DMS 273 (cell line): ENCODE results near the gene POLR3A.
"Not testable (repeated sequence)": the region's sequence is repeated elsewhere in the genome, so short reads cannot be mapped to it uniquely, and the experiment has no call there.

Experiments used
- DNase-seq: peaks from one replicate; lab custom pipeline; 2025; ENCODE audit not compliant: unreplicated experiment; lab: John Stamatoyannopoulos, UW

Gene POLR3A

DNA sequence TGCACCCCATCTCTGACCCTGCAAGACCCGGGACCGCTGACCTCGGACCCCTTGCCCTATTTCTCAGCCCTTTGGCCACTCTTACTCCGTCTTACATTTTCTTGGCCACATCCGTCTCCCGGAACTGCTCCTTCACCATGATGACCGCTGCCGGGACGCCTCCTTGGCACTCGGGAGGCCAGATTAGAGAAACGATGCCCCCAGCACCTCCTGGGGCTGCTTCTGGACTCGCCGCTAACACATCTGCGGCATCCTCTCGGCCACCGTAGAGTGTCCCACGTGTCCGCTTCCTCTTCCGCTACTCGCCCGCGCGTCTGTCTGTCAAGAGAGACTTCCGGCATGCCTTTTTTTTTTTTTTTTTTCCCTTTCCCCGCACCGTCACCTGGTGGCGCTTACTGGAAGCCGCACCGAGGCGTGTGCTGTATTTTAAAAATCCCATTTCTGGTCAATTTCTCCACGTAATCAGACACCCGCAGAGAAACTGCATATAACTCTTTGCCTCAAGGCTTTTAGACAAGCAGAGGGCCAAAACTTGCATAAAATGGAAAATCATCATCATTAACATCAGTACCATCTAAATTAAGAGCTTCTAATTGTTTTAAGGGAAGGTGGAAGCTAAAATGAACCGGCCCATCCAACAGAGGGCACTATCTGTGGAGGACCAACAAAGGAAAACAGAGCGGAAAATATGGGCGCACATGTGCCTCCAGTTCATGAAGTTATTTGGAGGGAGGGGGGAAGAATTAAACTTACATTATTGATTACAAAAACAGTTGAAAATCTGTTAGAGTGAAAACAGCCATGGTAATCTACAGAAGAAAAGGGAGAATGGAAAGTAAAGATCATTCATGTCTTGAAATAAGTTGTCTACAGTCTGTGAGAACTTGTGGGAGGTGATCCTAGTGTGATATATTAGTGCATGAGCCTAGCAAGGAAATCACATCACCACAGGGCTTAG lies at the start of gene POLR3A:
POLR3A (minus strand) TSS at position 247 of the 958 bp plus-strand sequence; CDS start at position 139, 108 bp downstream.
- peak; percentile 96 for DNase-seq

DNA sequence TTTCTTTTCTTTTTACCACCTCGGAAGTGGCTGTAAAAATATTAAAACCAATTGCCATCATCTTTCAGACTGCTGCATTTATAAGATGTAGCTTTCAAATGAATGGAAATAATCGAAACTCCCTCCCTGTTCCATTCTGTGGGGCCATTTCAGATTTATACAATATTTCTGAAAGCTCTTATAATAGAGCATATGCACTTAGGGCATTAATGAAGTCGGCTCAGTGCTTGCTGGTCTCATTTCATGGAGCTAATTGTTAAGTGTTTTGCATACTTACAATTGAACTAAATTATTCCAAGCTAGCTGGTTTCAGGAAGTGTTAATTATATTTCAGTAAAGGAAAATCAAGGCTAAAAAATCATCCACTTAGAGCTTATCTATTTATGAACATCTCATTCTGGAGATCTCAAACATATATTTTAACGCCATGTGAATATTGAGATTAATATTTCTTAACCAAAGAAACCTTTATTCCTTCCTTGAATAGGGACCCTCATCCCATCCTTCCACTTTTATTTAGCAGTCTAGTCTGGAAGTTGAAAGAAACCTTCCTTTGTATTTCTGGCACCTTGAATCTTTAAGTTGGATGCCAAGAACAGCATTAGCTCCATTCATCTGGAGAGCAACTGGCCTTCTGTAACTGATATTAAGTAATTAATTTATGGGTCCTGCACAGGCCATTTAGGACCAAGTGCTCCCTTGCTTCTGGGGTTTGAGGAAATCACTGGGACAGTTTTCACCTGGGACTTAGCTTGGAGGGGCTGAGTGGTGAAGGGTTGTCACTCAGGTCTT lies 49.4 kb upstream of the POLR3A start:
- no peak for DNase-seq

DNA sequence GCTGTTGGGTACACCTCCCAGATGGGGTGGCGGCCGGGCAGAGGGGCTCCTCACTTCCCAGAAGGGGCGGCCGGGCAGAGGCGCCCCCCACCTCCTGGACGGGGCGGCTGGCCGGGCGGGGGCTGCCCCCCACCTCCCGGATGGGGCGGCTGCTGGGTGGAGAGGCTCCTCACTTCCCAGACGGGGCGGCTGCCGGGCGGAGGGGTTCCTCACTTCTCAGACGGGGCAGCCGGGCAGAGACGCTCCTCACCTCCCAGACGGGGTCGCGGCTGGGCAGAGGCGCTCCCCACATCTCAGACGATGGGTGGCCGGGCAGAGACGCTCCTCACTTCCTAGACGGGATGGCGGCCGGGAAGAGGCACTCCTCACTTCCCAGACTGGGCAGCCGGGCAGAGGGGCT lies 46.5 kb upstream of the POLR3A start:
- DNase-seq, result not testable (repeated sequence)

DNA sequence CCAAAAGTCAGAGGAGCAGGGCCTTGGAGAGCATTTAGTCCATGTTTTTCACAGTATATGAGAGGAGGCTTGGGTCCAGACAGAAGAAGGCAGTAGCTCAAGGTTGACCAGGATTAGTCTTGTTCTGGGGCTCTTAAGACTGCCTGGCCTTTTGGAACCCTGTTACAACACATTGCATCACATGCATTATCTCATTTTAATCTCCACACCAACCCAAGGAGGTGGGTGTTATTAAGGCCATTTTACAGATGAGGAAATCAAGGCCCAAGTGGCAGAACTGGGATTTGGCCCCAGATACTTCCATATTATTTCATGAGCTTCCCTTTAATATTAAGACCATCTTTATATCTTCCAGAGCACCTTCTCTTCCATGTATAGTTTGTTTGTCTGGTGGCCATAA lies 43.2 kb upstream of the POLR3A start:
- no peak for DNase-seq

DNA sequence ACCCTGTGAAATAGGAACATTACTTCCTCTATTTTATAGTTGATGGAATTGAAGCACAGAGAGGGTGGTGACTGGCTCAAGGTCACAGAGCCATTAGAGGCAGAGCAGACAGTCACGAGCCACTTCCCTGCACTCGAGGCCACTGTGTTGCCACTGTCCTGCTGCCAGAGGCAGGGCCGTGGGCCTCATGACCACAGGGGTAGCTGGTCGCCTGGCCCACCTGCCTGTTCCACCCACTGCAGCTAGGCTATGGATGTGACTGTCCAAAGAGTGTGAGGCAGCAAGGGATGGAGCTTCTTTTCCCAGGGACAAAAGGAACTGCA lies 42.5 kb upstream of the POLR3A start:
- DNase-seq, result no peak

DNA sequence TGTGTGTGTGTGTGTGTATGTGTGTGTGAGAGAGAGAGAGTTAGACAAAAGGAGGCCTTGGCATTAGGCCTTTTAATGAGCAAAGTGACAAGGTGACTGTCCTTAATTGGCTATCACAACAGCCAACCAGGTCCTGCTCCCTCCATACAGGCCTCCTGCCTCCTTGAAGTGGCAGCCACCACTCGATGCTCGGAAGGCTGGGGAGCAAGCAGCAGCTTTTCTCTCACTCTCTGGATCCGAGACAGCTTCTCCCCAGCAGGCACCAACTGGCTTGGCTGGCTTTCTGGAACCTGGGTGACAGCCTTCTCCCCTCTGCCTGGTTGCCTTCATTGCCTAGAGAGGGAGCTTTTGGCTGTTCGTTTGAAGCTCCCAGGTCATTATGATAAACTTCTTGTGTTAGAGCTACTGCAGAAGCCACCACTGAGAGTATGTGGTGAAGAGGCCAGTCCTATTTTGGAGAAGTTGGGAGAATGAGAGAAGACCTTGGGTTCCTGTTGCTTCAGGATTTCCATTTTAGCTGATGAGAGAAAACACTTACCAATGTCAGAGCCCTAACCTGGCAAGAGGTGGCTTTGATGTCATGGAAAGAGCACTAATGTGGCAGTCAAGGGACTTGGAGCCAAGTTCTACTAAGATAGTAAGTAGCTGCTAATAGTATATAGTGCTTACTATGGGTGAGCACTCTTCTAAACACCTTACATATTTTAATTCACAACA lies 42.0 kb upstream of the POLR3A start:
- peak; percentile 15 for DNase-seq

DNA sequence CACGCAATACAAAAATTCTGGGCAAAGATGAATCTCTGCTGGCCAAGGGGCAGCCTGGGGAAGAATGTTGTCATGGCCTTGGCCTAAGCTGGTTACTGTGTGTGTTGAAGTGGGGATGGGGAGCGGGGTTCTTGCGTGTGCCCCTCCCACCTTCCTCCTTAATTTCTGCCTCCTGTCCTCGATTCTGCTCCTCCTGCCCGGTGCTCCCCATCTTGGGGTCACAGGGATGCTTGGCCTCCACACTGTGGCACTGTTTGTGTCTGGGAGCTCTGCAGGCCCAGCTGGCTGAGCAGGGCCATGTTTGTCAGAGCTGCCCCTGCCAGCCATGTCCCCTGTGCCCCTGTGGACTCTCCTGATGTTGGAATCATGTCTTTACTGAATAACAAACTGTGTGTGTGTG lies 41.4 kb upstream of the POLR3A start:
- no peak for DNase-seq

DNA sequence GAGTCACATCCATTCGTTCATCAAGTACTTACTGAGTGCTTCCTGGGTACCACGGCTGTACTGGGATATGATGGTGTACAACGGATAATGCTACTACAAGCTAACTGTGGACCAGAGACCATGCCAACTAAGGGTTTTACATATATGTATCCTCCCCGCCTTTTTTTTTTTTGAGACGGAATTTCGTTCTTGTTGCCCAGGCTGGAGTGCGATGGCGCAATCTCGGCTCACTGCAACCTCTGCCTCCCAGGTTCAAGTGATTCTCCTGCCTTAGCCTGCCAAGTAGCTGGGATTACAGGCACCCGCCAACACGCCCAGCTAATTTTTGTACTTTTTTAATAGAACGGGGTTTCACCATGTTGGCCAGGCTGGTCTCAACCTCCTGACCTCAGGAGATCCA lies 40.7 kb upstream of the POLR3A start:
- not testable (repeated sequence) for DNase-seq

DNA sequence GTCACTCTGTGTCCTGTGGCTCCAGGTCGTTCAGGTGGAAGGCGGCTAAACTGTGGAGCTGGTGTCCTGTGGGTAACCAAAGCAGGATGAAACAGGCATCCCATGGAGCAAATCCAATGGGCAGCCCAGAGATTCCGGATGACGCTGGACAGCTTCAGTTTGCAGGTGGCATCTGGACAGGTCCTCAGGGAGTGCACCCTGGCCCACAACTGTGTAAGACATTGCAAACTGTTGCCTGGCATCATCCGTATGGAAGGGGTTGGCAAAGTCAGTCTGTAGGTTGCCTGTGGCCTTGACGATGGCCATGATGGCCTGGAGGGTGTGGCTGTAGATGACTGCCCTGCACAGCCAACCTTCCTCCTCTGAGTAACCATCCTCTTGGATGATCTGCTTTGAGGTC lies 39.8 kb upstream of the POLR3A start:
- no peak for DNase-seq

DNA sequence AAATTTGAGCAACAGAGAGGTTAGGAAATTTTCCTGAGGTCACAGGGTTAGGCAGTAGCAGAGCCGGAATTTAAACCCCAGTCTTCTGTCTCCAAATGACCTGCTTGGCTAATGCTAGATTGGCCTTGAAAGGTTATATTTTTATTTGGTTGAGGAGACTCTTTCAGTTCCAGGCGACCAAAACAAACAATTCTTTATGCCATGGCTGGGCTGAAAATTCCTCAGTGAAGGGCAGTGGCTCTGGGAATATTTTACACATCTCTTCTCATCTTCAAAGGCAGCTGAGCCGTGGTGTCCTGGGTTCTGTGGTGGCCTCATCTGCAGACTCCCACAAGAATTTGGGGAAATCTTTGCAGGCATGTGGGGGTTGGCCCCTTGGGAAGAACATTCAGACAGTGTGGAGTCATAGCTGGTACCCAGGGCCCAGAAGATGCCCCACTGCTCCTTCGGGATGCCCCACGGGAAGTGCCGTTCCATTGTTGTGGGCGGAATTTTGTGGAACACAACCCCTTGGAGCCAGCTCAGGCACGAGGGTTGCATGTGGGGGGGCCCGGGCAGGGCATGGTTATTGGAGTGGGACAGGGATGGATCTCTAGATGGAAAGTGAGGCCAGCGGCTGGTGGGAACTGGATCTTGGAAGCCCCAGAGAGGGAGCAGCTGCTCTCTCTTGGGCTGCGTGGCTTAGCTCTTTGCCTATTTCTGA lies 37.6 kb upstream of the POLR3A start:
- DNase-seq, result no peak

DNA sequence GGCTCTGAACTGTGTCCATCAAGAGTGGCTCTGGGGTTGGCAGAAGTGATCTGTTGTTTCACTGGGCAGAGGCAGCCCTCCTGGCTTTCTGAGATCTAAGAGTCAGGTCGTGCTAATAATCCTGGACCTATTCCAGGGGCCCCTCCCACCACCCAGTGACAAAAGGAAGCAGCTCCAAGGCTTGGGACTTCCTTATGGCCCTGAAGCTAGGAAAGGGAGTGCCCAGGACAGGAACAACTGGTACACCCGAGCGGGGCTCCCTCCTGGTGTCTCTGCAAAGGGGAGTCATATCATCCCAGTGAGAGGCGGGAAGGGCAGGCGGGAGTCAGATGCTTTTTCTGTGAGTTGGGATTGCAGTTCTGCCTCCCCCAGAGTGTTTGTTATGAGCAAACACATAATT lies 36.7 kb upstream of the POLR3A start:
- peak; percentile 39 for DNase-seq

DNA sequence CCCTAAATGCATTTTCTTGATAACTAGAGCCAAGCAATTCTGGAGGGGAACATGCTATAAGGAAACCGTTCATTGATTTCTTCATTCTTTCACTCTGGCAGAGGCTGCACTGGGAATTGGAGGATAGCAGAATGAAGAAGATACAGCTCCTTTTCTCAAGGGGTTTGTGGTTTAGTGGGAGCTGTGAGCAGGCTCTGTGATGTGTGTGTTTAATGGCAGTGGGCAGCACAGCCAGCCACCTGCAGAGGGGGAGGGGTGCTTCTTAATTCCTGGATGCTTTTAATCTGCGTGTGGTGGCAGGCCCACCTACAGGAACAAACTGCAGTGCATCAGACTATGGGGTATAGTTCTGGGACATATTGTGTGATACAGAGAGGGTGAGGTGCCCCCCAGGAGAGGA lies 36.3 kb upstream of the POLR3A start:
- DNase-seq, result no peak

DNA sequence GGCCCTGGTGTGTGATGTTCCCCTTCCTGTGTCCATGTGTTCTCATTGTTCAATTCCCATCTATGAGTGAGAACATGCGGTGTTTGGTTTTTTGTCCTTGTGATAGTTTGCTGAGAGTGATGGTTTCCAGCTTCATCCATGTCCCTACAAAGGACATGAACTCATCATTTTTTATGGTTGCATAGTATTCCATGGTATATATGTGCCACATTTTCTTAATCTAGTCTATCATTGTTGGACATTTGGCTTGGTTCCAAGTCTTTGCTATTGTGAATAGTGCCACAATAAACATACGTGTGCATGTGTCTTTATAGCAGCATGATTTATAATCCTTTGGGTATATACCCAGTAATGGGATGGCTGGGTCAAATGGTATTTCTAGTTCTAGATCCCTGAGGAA lies 35.6 kb upstream of the POLR3A start:
- DNase-seq, result not testable (repeated sequence)

DNA sequence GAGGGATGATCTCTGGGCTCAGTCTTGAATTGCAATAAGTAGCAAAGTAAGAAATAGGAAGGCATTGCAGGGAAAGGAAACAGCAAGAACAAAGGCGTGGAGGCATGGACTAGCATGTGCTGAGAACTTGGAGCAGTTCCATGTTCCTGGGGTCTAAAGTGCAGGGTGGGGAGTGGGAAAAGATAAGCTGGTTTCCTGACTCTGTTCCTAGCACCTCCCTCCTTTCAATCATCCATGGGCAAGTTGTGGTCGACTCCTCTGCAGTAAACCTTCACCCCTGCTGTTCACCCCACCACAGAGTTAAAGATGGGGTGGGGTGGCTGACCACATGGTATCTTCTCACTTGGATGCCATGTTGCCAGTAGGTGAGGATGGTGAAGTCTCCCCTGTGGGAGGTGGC lies 33.9 kb upstream of the POLR3A start:
- no peak for DNase-seq

DNA sequence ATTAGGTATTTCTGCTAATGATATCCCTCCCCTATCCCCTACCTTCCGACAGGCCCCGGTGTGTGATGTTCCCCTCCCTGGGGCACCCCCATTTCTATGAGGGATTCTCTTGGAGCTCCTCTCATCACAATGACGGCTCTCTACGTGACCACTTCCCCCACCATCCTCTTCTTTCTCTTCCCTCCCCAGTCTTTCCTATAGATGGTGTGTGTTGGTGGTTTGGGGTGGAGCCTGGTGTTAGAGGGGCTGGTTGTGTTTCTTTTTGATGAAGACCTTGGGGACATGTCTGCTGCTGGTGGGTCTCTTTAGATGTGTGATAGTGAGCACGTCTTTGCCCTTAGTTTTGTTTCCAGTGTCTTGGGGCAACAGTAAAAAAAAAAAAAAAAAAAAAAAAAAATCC lies 33.0 kb upstream of the POLR3A start:
- no peak for DNase-seq

DNA sequence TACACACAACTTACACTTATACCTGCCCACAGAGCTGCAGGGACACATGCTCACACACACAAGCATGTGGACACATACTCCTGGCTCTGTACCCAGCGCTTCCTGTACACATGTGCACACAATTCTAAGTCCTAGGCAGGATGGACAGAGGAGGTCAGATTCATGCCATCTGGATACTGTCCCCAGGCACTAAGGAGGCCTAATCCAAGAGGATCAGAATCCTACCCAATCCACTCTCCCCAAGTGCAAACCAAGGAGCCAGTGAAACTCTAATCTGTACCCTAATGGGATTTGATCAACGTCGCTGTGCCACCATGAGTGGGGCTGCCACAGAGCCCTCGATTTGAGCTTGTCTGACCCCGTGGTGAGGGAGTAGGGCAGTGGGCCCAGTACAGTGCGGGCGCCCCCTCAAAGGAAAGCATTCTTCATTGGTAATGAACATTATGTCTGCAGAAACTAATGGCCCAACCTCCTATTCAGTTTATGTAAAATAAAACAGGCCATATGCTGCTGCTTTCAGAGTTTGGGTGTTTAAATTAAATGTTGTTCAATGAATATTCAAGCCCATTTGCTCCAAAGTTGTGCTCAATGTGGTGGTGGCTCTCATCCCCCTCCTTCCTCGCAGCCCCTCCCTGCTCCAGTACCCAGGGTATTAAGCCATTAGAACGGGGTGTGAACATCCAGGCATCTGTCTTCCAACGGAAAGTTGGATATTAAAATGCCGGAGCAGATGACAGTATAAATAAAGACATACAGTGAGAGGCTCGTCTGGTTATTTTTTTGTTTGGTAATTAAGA lies 30.8 kb upstream of the POLR3A start:
- DNase-seq, result peak; percentile 90

DNA sequence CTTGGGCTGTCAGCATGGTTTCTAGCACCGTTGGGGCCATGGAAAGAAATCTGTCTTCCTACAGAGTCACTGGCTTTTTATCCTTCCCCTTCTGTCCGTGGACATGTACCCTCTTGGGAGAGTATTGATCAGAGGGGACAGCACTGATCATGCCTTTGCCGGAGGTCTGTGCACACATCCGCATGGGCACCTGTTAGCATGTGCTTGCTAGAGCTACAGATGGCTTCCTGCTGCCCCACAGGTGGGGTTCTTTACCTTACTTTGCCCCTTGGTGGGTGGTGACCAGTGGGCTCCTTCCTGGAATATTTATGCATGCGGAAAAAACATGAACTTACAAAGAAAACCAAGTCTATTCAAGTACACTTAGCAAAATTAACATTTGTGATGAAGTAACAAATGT lies 29.2 kb upstream of the POLR3A start:
- no peak for DNase-seq

DNA sequence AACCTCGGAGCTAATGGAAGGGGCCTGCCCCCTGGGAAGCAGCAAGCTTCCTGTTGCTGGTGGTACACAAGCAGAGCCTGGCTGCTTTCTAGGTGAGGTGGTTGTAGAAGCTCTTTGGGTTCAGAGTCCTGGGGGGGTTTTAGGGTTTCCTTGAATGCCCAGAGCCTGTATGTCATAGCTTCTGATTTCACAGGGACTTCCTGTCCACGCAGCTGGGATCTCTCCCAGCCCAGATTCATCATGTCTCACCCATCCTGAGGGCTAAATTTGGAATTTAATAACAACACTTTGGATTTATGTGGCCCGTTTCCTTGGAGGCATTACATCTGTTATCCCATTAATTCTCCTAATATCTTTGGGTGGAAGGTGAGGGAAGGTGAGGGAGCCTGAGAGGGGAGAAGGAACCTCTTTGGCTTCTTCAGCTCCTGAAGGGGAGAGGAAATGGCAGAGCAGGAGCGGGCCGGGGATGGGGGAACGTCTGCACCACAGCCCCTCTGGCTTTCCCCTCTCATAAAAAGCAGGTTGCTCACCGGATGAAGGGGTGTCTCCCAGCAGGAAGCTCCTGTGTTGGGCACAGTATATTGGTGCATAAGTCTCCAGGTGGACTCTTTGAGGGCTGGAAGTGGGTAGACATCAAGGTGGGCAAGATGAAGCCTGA lies 24.0 kb upstream of the POLR3A start:
- DNase-seq, result no peak

DNA sequence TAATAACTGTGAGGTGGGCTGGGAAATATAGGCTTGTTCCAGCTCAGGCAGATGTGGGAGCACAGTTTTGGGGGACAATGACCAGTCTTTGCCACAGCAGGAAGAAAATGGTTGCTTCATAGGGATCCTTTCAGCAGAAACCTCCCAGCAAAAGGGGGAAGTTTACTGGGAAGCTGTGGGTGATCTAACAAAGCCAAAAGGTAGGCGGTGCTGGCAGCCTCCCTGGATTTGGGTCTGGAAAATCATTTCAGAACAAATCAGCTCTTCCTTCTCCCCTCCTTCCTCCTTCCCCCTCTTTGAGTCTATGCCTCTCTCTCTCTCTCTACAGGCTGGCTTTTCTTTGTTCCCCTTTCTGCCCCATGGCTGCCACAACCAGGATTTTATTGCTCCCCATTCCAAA lies 20.5 kb upstream of the POLR3A start:
- no peak for DNase-seq
